GM12878 (cell line): ENCODE data around the gene LMTK2. TPM values are rescaled to one million over a fixed set of nuclear protein-coding genes. Genes with fewer than 3 reads are reported as not detected.

Source experiments
- ATAC-seq: fragments of 200-7000 bp; cut with Tn5 transposase; 3 replicates; pipeline ENCODE4 v1.9.1; 2020; ENCODE audit warnings: mild to moderate bottlenecking, moderate library complexity
- BruUV-seq: library from RNA; stranded (reverse); fragments of 400-500 nt; replicated peaks from 2 replicates; lab custom pipeline; 2021; lab: Mats Ljungman, UMichigan
- CTCF ChIA-PET: fragments of 300-600 bp; sonication (Branson Sonifier 250); formaldehyde crosslinking; extraction: SDS; loops from one replicate; lab custom pipeline; 2021; ENCODE audit warnings: inconsistent platforms; lab: Yijun Ruan, JAX
- POLR2A ChIA-PET: fragments of 350-600 bp; formaldehyde crosslinking; extraction: SDS; loops from one replicate; lab custom pipeline; 2021; ENCODE audit warnings: inconsistent platforms; lab: Charles Lee
- RAD21 ChIA-PET: fragments of 300-600 bp; sonication (Branson Sonifier 250); formaldehyde crosslinking; loops from one replicate; lab custom pipeline; 2023; ENCODE audit warnings: antibody characterized with exemption; ENCODE audit not compliant: unreplicated experiment; lab: Charles Lee
- SMC1A ChIA-PET: fragments of 300-600 bp; sonication (Branson Sonifier 250); formaldehyde crosslinking; loops from one replicate; lab custom pipeline; 2023; ENCODE audit not compliant: unreplicated experiment, uncharacterized antibody; lab: Charles Lee
- DNase-seq: peaks from one replicate; pipeline ENCODE4 v3.0.0-alpha.2; 2011; ENCODE audit warnings: low read depth, low spot score
- FAIRE-seq: peaks from 3 replicates; lab custom pipeline; 2011; peaks lifted over from hg19 to GRCh38; lab: Jason Lieb, UNC
- H2AFZ ChIP-seq: 2 replicates; pipeline ENCODE4 v1.6.0; 2011; ENCODE audit warnings: low read depth, low read length, control low read depth; ENCODE audit not compliant: control insufficient read depth
- H3K27ac ChIP-seq: 2 replicates; pipeline ENCODE4 v1.5.1; 2011; ENCODE audit warnings: control low read depth; ENCODE audit not compliant: control insufficient read depth, insufficient read depth
- H3K27me3 ChIP-seq, 2 experiments: replicated peaks in 1 of 2; 2 replicates each; pipeline versions ENCODE4 v1.6.0 to v1.6.1; 2011; ENCODE audit warnings: low read length in 1 of 2; ENCODE audit not compliant: control insufficient read depth in 2 of 2, insufficient read depth in 2 of 2
- H3K36me3 ChIP-seq, 2 experiments: 2 replicates each; pipeline ENCODE4 v1.5.1; 2011; ENCODE audit warnings: low read length in 1 of 2; ENCODE audit not compliant: control insufficient read depth in 2 of 2, insufficient read depth in 2 of 2
- H3K4me1 ChIP-seq: 2 replicates; pipeline ENCODE4 v1.6.1; 2011; ENCODE audit warnings: mild to moderate bottlenecking, low read length, moderate library complexity, mixed read lengths; ENCODE audit not compliant: control insufficient read depth, insufficient read depth
- H3K4me2 ChIP-seq: 2 replicates; pipeline ENCODE4 v1.6.0; 2011; ENCODE audit warnings: control low read depth; ENCODE audit not compliant: control insufficient read depth, insufficient read depth
- H3K4me3 ChIP-seq: fragments of 200-600 bp; sonication (generic); 2 replicates; pipeline ENCODE4 v1.5.1; 2016
- H3K79me2 ChIP-seq: 2 replicates; pipeline ENCODE4 v1.6.0; 2011; ENCODE audit warnings: low read length; ENCODE audit not compliant: control insufficient read depth, insufficient read depth
- H3K9ac ChIP-seq: 2 replicates; pipeline ENCODE4 v1.8.0; 2011; ENCODE audit warnings: low read length, control low read depth, mixed read lengths; ENCODE audit not compliant: control insufficient read depth, insufficient read depth
- H3K9me3 ChIP-seq: replicated peaks from 3 replicates; pipeline ENCODE4 v1.5.1; 2011; ENCODE audit warnings: mild to moderate bottlenecking, low read length; ENCODE audit not compliant: control insufficient read depth, insufficient read depth
- H4K20me1 ChIP-seq: 2 replicates; pipeline ENCODE4 v1.6.0; 2011; ENCODE audit not compliant: control insufficient read depth, insufficient read depth
- ASH2L ChIP-seq: fragments of 300-600, 200-600 bp; sonication (generic); IDR thresholded peaks from 2 replicates; pipeline ENCODE4 v1.6.1; 2017; ENCODE audit warnings: low read depth, mild to moderate bottlenecking, borderline replicate concordance
- BCL11A ChIP-seq: IDR thresholded peaks from 2 replicates; pipeline ENCODE4 v1.6.1; 2011; ENCODE audit warnings: low read depth, low read length
- CBFB ChIP-seq: IDR thresholded peaks from 2 replicates; pipeline ENCODE4 v1.6.1; 2016; ENCODE audit warnings: antibody characterized with exemption, low read depth
- GATAD2B ChIP-seq: fragments of 450-650 bp; conservative IDR thresholded peaks from 2 replicates; pipeline ENCODE4 v1.6.1; 2017; ENCODE audit warnings: low read depth, mild to moderate bottlenecking, moderate library complexity
- IRF4 ChIP-seq: IDR thresholded peaks from 2 replicates; pipeline ENCODE4 v1.6.1; 2011; ENCODE audit warnings: low read depth, low read length
- MYB ChIP-seq: fragments of 150-350 bp; IDR thresholded peaks from 2 replicates; pipeline ENCODE4 v1.6.1; 2014; ENCODE audit warnings: mild to moderate bottlenecking, low read depth, low read length, borderline replicate concordance
- NR2C1 ChIP-seq: fragments of 450-650 bp; IDR thresholded peaks from 2 replicates; pipeline ENCODE4 v1.6.1; 2017; ENCODE audit warnings: antibody characterized with exemption, mild to moderate bottlenecking, moderate library complexity
- RFX5 ChIP-seq: IDR thresholded peaks from 2 replicates; pipeline ENCODE4 v1.6.1; 2011; ENCODE audit warnings: low read depth, low read length, improper control_type of control experiment
- SMARCA5 ChIP-seq: fragments of 450-650 bp; IDR thresholded peaks from 2 replicates; pipeline ENCODE4 v1.6.1; 2017; ENCODE audit warnings: mild to moderate bottlenecking
- SRF ChIP-seq, 2 experiments: IDR thresholded peaks; 2 replicates each; pipeline ENCODE4 v1.6.1; 2011; ENCODE audit warnings: low read depth in 2 of 2, low read length in 2 of 2, mild to moderate bottlenecking in 1 of 2, moderate library complexity in 1 of 2
- TBL1XR1 ChIP-seq: IDR thresholded peaks from 2 replicates; pipeline ENCODE4 v1.6.1; 2012; ENCODE audit warnings: low read depth, low read length, improper control_type of control experiment
- TCF3 ChIP-seq: IDR thresholded peaks from 2 replicates; pipeline ENCODE4 v1.6.1; 2012; ENCODE audit warnings: low read depth, mild to moderate bottlenecking, low read length, borderline replicate concordance; ENCODE audit not compliant: insufficient read depth
- YBX1 ChIP-seq: fragments of 450-650 bp; IDR thresholded peaks from 2 replicates; pipeline ENCODE4 v1.6.1; 2016; ENCODE audit warnings: antibody characterized with exemption
- ZNF207 ChIP-seq: fragments of 450-650 bp; IDR thresholded peaks from 2 replicates; pipeline ENCODE4 v1.6.1; 2014; ENCODE audit warnings: antibody characterized with exemption, mild to moderate bottlenecking, borderline replicate concordance
- ZNF274 ChIP-seq: IDR thresholded peaks from one replicate; pipeline ENCODE4 v1.8.0; 2011; ENCODE audit not compliant: insufficient read length, insufficient read depth
- ZNF622 ChIP-seq: fragments of 450-650 bp; IDR thresholded peaks from 2 replicates; pipeline ENCODE4 v1.6.1; 2017; ENCODE audit warnings: mild to moderate bottlenecking, inconsistent platforms
- WGBS: methylation state at CpG from one replicate; pipeline ENCODE4 v1.1.6; 2016; ENCODE audit warnings: low lambda C conversion rate; ENCODE audit not compliant: insufficient replicate concordance, insufficient coverage; ENCODE audit errors: missing lambda C conversion rate; 5-methylcytosine and 5-hydroxymethylcytosine counted together
- in situ Hi-C: fragments of 300-500 bp; cut with MboI; formaldehyde crosslinking; loops from 9 replicates; pipeline ENCODE4 v1.14.3; 2018; ENCODE audit warnings: mixed read lengths
- intact Hi-C: fragments of 100-400 bp; cut with micrococcal nuclease; formaldehyde crosslinking; loops from one replicate; pipeline ENCODE4 v1.14.2; 2022; ENCODE audit not compliant: unreplicated experiment
- polyA plus RNA-seq, 11 experiments: library from polyadenylated mRNA; depleted of rRNA in 4 of 11; unstranded in 6 of 11; stranded (reverse) in 5 of 11; fragments of >200 nt; fragmentation: Nextera tagmentation in 4 of 11; fragmentation: Illumina TruSeq in 1 of 11; extraction: Ambion mirVana in 4 of 11; extraction: Trizol in 1 of 11; gene quantifications; 1 replicate in 1 of 11; 2 replicates in 10 of 11; pipeline versions ENCODE4 v1.2.1 to v1.2.3, GENCODE V29; 2011 to 2016; ENCODE audit warnings: inconsistent platforms in 2 of 11, missing spikeins in 2 of 11, low read depth in 1 of 11
- total RNA-seq, 4 experiments: library from RNA; depleted of rRNA in 3 of 4; stranded (reverse); fragments of >200 nt in 3 of 4; fragmentation: Illumina TruSeq in 1 of 4; extraction: Trizol in 1 of 4; gene quantifications; 2 replicates each; pipeline versions ENCODE4 v1.2.1 to v1.2.3, GENCODE V29; 2013 to 2021
- TF ChIP-seq, protein P1 (sequence below): fragments of 450-650 bp; conservative IDR thresholded peaks from 2 replicates; pipeline ENCODE4 v1.6.1; 2017; ENCODE audit warnings: mild to moderate bottlenecking, moderate library complexity
- TF ChIP-seq, protein P2 (sequence below): fragments of 150-350 bp; IDR thresholded peaks from 2 replicates; pipeline ENCODE4 v1.6.1; 2014; ENCODE audit warnings: mild to moderate bottlenecking, low read depth, low read length
- TF ChIP-seq, protein P3 (sequence below): IDR thresholded peaks from 2 replicates; pipeline ENCODE4 v1.6.1; 2011; ENCODE audit warnings: low read depth, mild to moderate bottlenecking, low read length, moderate library complexity, borderline replicate concordance; ENCODE audit errors: extremely low read depth
- TF ChIP-seq, protein P4 (sequence below): fragments of 450-650 bp; IDR thresholded peaks from 2 replicates; pipeline ENCODE4 v1.6.1; 2018; ENCODE audit warnings: borderline replicate concordance, mild to moderate bottlenecking; ENCODE audit not compliant: partially characterized antibody

LMTK2 gene
- total and polyA plus RNA-seq, 10 of the 15 experiments (the other 5 are each of a cell fraction or from before 2014, with no cell fraction given): 0.68 to 8.7 (median 4.6) TPM

DNA sequence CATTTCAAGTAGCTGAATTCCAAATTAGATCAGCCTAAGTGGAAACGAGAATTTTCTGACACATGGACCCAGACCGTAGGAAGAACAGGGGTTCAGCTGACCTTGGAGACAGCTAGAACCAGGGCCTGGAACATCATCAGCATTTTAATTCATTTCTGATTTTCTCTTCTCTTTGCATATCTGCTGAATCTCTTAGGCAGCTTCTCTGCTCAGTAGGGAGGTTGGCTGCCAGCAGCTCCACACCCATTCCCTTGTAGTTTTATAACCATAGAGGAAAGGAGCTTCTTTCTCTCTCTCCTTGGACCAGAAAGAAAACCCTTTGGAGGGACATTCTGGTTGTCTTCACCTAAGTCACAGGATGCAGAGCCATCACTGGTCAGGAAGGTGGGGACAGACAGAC, 36.0 kb downstream of the LMTK2 start:
- no peak for FAIRE-seq
- no peak overlapping the region for H3K9ac ChIP-seq
- ChIA-PET RAD21 (interaction anchor here (1.8 kb wide), 1 partner anchor 23 kb away, joined by 5 read pairs; no protein-coding TSS in a partner anchor), CTCF (interaction anchor here (0.9 to 3.5 kb wide), 3 partner anchors 22 to 121 kb away, joined by 4 to 13 read pairs (median 6); no protein-coding TSS in a partner anchor), POLR2A (interaction anchor here (0.9 kb wide), 1 partner anchor 33 kb away, joined by 3 read pairs; no protein-coding TSS in a partner anchor), SMC1A (interaction anchor here (0.7 to 1.5 kb wide), 5 partner anchors 11 to 33 kb away, joined by 3 to 8 read pairs (median 4); no protein-coding TSS in a partner anchor)
- no peak overlapping the region for H3K4me3 ChIP-seq
- TF ChIP-seq SMARCA5: no peak
- TF ChIP-seq, protein P1, sequence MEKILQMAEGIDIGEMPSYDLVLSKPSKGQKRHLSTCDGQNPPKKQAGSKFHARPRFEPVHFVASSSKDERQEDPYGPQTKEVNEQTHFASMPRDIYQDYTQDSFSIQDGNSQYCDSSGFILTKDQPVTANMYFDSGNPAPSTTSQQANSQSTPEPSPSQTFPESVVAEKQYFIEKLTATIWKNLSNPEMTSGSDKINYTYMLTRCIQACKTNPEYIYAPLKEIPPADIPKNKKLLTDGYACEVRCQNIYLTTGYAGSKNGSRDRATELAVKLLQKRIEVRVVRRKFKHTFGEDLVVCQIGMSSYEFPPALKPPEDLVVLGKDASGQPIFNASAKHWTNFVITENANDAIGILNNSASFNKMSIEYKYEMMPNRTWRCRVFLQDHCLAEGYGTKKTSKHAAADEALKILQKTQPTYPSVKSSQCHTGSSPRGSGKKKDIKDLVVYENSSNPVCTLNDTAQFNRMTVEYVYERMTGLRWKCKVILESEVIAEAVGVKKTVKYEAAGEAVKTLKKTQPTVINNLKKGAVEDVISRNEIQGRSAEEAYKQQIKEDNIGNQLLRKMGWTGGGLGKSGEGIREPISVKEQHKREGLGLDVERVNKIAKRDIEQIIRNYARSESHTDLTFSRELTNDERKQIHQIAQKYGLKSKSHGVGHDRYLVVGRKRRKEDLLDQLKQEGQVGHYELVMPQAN: no peak
- TF ChIP-seq RFX5: no peak
- no peak for TF ChIP-seq ASH2L
- TF ChIP-seq TBL1XR1: no peak
- TF ChIP-seq SRF (IDR thresholded peaks at IDR 0.05; ENCODE audit: low read depth in 2 of 2, low read length in 2 of 2): no peak
- no peak for TF ChIP-seq IRF4
- TF ChIP-seq, protein P2, sequence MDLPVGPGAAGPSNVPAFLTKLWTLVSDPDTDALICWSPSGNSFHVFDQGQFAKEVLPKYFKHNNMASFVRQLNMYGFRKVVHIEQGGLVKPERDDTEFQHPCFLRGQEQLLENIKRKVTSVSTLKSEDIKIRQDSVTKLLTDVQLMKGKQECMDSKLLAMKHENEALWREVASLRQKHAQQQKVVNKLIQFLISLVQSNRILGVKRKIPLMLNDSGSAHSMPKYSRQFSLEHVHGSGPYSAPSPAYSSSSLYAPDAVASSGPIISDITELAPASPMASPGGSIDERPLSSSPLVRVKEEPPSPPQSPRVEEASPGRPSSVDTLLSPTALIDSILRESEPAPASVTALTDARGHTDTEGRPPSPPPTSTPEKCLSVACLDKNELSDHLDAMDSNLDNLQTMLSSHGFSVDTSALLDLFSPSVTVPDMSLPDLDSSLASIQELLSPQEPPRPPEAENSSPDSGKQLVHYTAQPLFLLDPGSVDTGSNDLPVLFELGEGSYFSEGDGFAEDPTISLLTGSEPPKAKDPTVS: no peak
- TF ChIP-seq CBFB: no peak
- no peak for TF ChIP-seq ZNF207
- no peak for TF ChIP-seq NR2C1
- TF ChIP-seq BCL11A: no peak
- TF ChIP-seq, protein P3, sequence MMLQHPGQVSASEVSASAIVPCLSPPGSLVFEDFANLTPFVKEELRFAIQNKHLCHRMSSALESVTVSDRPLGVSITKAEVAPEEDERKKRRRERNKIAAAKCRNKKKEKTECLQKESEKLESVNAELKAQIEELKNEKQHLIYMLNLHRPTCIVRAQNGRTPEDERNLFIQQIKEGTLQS: no peak
- no peak for TF ChIP-seq YBX1
- no peak for TF ChIP-seq GATAD2B
- TF ChIP-seq, protein P4, sequence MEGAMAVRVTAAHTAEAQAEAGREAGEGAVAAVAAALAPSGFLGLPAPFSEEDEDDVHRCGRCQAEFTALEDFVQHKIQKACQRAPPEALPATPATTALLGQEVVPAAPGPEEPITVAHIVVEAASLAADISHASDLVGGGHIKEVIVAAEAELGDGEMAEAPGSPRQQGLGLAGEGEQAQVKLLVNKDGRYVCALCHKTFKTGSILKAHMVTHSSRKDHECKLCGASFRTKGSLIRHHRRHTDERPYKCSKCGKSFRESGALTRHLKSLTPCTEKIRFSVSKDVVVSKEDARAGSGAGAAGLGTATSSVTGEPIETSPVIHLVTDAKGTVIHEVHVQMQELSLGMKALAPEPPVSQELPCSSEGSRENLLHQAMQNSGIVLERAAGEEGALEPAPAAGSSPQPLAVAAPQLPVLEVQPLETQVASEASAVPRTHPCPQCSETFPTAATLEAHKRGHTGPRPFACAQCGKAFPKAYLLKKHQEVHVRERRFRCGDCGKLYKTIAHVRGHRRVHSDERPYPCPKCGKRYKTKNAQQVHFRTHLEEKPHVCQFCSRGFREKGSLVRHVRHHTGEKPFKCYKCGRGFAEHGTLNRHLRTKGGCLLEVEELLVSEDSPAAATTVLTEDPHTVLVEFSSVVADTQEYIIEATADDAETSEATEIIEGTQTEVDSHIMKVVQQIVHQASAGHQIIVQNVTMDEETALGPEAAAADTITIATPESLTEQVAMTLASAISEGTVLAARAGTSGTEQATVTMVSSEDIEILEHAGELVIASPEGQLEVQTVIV: no peak
- TF ChIP-seq ZNF622: no peak
- TF ChIP-seq TCF3: no peak
- no peak for TF ChIP-seq ZNF274
- no peak for TF ChIP-seq MYB
- H3K79me2 ChIP-seq: no peaks in the 10 kb centered on the region
- H3K4me1 ChIP-seq: peaks cover 7% of the 10 kb centered on the region
- no peak overlapping the region for H2AFZ ChIP-seq
- 98% methylated on average over 2 of the region's 2 CpGs for WGBS
- DNase-seq: no peak
- no peaks in the 10 kb centered on the region; the same call in 1 of the 2 replicates for H4K20me1 ChIP-seq
- H3K4me2 ChIP-seq: no peak overlapping the region
- H3K9me3 ChIP-seq: no peaks in the 10 kb centered on the region
- in situ Hi-C loops (no loop called here), intact Hi-C loops (no loop called here)
- no peaks in the 10 kb centered on the region for H3K27me3 ChIP-seq
- BruUV-seq: no TSS peak
- no peak for ATAC-seq
- peaks cover 0 to 6% of the 10 kb centered on the region in 2 experiments; a peak in 1 of 4 replicates for H3K36me3 ChIP-seq
- H3K27ac ChIP-seq: no peak overlapping the region
